MM.1S (cell line): ENCODE results near the gene CLN6.
A peak's percentile ranks its signal among the peaks of the same experiment; 100 is the strongest.

Experiments used
- DNase-seq: peaks from one replicate; pipeline ENCODE4 v3.0.0-alpha.2; 2015
- H2AFZ ChIP-seq: fragments of 300-600 bp; sonication (generic); 2 replicates; pipeline ENCODE4 v1.6.0; 2016; ENCODE audit warnings: antibody characterized with exemption, low read length
- H3F3A ChIP-seq: fragments of 300-600 bp; sonication (generic); 2 replicates; pipeline ENCODE4 v1.6.1; 2016; ENCODE audit warnings: mild to moderate bottlenecking, antibody characterized with exemption, low read length, moderate library complexity, mixed read lengths; ENCODE audit not compliant: insufficient read depth
- H3K27ac ChIP-seq: fragments of 300-600 bp; sonication (generic); 2 replicates; pipeline ENCODE4 v1.5.1; 2016; ENCODE audit warnings: mild to moderate bottlenecking, low read length
- H3K27me3 ChIP-seq: fragments of 300-600 bp; sonication (generic); replicated peaks from 2 replicates; pipeline ENCODE4 v1.6.0; 2016; ENCODE audit warnings: low read length; ENCODE audit not compliant: insufficient read depth
- H3K36me3 ChIP-seq: fragments of 300-600 bp; sonication (generic); replicated peaks from 2 replicates; pipeline ENCODE4 v1.6.1; 2016; ENCODE audit warnings: mild to moderate bottlenecking, low read length, mixed read lengths; ENCODE audit not compliant: insufficient read depth
- H3K4me1 ChIP-seq: fragments of 300-600 bp; sonication (generic); 2 replicates; pipeline ENCODE4 v1.6.1; 2016; ENCODE audit warnings: low read length, mixed read lengths
- H3K4me2 ChIP-seq: fragments of 300-600 bp; sonication (generic); 2 replicates; pipeline ENCODE4 v1.6.0; 2016; ENCODE audit warnings: low read depth, low read length
- H3K4me3 ChIP-seq: fragments of 300-600 bp; sonication (generic); 2 replicates; pipeline ENCODE4 v1.5.1; 2016; ENCODE audit warnings: low read length, mixed read lengths
- H3K79me2 ChIP-seq: fragments of 300-600 bp; sonication (generic); 2 replicates; pipeline ENCODE4 v1.6.1; 2016; ENCODE audit warnings: mixed run types, low read length, mixed read lengths
- H3K9ac ChIP-seq: fragments of 300-600 bp; sonication (generic); 2 replicates; pipeline ENCODE4 v1.6.1; 2016; ENCODE audit warnings: low read length, mixed read lengths
- H3K9me2 ChIP-seq: fragments of 300-600 bp; sonication (generic); replicated peaks from 2 replicates; pipeline ENCODE4 v1.6.1; 2016; ENCODE audit warnings: mild to moderate bottlenecking, low read length, mixed read lengths; ENCODE audit not compliant: insufficient read depth
- H3K9me3 ChIP-seq: fragments of 300-600 bp; sonication (generic); replicated peaks from 2 replicates; pipeline ENCODE4 v1.6.1; 2016; ENCODE audit warnings: mild to moderate bottlenecking, low read length, mixed read lengths; ENCODE audit not compliant: insufficient read depth
- H4K20me1 ChIP-seq: fragments of 300-600 bp; sonication (generic); 2 replicates; pipeline ENCODE4 v1.6.1; 2016; ENCODE audit warnings: mild to moderate bottlenecking, low read length, moderate library complexity, mixed read lengths; ENCODE audit not compliant: insufficient read depth
- EZH2 ChIP-seq: fragments of 300-600 bp; sonication (generic); optimal IDR thresholded peaks from 2 replicates; pipeline ENCODE3; 2017; ENCODE audit warnings: low read depth, mild to moderate bottlenecking, antibody characterized with exemption, low read length, mixed read lengths
- EZH2phosphoT487 ChIP-seq: fragments of 300-600 bp; sonication (generic); IDR thresholded peaks from 2 replicates; pipeline ENCODE4 v1.6.1; 2018; ENCODE audit warnings: antibody characterized with exemption, low read length
- TF ChIP-seq, protein P1 (sequence below): fragments of 300-600 bp; sonication (generic); IDR thresholded peaks from 2 replicates; pipeline ENCODE4 v1.5.1; 2016; ENCODE audit warnings: antibody characterized with exemption, low read length, mixed read lengths

The CLN6 gene

GRCh38 chr15:68207176-68207935 is 22.2 kb downstream of the CLN6 start:
- no peaks in the 10 kb centered on the region for H3K27me3 ChIP-seq
- peaks cover 71% of the 10 kb centered on the region for H3K4me1 ChIP-seq
- H2AFZ ChIP-seq: no peak overlapping the region
- DNase-seq: no peak
- H3F3A ChIP-seq: peaks cover 26% of the 10 kb centered on the region
- peaks cover 97% of the 10 kb centered on the region for H3K79me2 ChIP-seq
- no peak overlapping the region for H3K4me2 ChIP-seq
- no peaks in the 10 kb centered on the region for H3K9me2 ChIP-seq
- 0 out of 2 replicates have a peak, but pooled peaks cover 3% of the 10 kb centered on the region for H4K20me1 ChIP-seq
- no peak overlapping the region for H3K4me3 ChIP-seq
- no peak overlapping the region; the same call in 1 of the 2 replicates for H3K27ac ChIP-seq
- H3K36me3 ChIP-seq: peaks cover 14% of the 10 kb centered on the region
- H3K9me3 ChIP-seq: no peaks in the 10 kb centered on the region
- TF ChIP-seq EZH2phosphoT487 (no peak), EZH2 (no peak)
- TF ChIP-seq, protein P1, sequence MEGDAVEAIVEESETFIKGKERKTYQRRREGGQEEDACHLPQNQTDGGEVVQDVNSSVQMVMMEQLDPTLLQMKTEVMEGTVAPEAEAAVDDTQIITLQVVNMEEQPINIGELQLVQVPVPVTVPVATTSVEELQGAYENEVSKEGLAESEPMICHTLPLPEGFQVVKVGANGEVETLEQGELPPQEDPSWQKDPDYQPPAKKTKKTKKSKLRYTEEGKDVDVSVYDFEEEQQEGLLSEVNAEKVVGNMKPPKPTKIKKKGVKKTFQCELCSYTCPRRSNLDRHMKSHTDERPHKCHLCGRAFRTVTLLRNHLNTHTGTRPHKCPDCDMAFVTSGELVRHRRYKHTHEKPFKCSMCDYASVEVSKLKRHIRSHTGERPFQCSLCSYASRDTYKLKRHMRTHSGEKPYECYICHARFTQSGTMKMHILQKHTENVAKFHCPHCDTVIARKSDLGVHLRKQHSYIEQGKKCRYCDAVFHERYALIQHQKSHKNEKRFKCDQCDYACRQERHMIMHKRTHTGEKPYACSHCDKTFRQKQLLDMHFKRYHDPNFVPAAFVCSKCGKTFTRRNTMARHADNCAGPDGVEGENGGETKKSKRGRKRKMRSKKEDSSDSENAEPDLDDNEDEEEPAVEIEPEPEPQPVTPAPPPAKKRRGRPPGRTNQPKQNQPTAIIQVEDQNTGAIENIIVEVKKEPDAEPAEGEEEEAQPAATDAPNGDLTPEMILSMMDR: no peak
- no peak overlapping the region for H3K9ac ChIP-seq

GRCh38 chr15:68206711-68207151 is 22.8 kb downstream of the CLN6 start:
- peaks cover 29% of the 10 kb centered on the region for H3F3A ChIP-seq
- peaks cover 72% of the 10 kb centered on the region for H3K4me1 ChIP-seq
- H4K20me1 ChIP-seq: 0 out of 2 replicates have a peak, but pooled peaks cover 3% of the 10 kb centered on the region
- TF ChIP-seq EZH2 (no peak), EZH2phosphoT487 (no peak)
- TF ChIP-seq, protein P1: no peak
- H3K9me3 ChIP-seq: no peaks in the 10 kb centered on the region
- H3K4me2 ChIP-seq: no peak overlapping the region
- no peaks in the 10 kb centered on the region for H3K27me3 ChIP-seq
- no peak overlapping the region for H3K4me3 ChIP-seq
- peak overlapping the region; percentile 14; the same call in 1 of the 2 replicates for H3K27ac ChIP-seq
- peaks cover 14% of the 10 kb centered on the region for H3K36me3 ChIP-seq
- no peak overlapping the region for H3K9ac ChIP-seq
- no peak overlapping the region for H2AFZ ChIP-seq
- no peaks in the 10 kb centered on the region for H3K9me2 ChIP-seq
- H3K79me2 ChIP-seq: peaks cover 97% of the 10 kb centered on the region
- DNase-seq: no peak

DNA sequence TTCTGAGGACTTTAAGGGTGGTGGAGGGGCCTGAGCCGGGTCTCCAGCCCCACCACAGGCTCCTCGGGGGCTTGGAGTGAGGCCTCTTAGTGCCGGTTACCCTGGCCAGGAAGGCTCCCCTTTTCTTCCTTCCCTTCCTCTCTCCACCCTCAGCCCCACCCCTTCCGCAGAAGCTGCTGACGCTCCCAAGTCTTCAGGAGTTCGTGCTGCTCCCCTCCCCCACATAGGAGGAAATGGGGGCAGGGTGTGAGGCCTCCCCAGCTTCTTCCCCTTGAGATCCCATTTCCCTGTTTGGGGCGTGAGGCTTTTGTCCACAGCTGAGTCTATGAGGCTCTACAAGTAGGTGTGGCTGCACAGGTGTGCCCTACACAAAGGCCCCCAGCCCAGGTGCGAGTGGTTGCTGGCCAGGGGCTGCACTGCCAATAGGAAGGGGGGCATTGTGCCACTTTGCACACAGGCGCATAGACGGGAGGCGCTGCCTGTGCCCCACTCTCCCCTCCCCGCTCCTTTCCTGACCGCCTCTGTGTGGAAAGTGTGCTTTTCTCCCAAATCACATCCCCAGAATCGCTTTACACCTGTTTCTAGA is 23.5 kb downstream of the CLN6 start:
- no peak overlapping the region for H3K4me2 ChIP-seq
- H3F3A ChIP-seq: peaks cover 29% of the 10 kb centered on the region
- no peak overlapping the region for H2AFZ ChIP-seq
- peaks cover 75% of the 10 kb centered on the region for H3K4me1 ChIP-seq
- H3K9ac ChIP-seq: no peak overlapping the region
- no peaks in the 10 kb centered on the region for H3K9me3 ChIP-seq
- no peaks in the 10 kb centered on the region for H3K9me2 ChIP-seq
- H4K20me1 ChIP-seq: no peaks in the 10 kb centered on the region
- no peak for DNase-seq
- peaks cover 14% of the 10 kb centered on the region for H3K36me3 ChIP-seq
- no peak overlapping the region for H3K4me3 ChIP-seq
- H3K27ac ChIP-seq: peak overlapping the region; percentile 14; the same call in 1 of the 2 replicates
- peaks cover 97% of the 10 kb centered on the region for H3K79me2 ChIP-seq
- no peaks in the 10 kb centered on the region for H3K27me3 ChIP-seq
- no peak for TF ChIP-seq EZH2
- TF ChIP-seq EZH2phosphoT487: no peak
